K562 (cell line): ENCODE data around the gene LYRM1. TPM values are rescaled to one million over a fixed set of nuclear protein-coding genes. Genes with fewer than 3 reads are reported as not detected.

Experiments
- ZNF134 ChIP-seq: fragments of 250-450 bp; sonication (Bioruptor Pico); conservative IDR thresholded peaks from 2 replicates; pipeline ENCODE4 v1.4.0; 2020
- polyA plus RNA-seq, 8 experiments: library from polyadenylated mRNA; depleted of rRNA in 4 of 8; stranded (reverse) in 5 of 8; unstranded in 3 of 8; fragments of >200 nt; fragmentation: Nextera tagmentation in 2 of 8; fragmentation: Illumina TruSeq in 1 of 8; extraction: Ambion mirVana in 2 of 8; extraction: Trizol in 1 of 8; gene quantifications; 2 replicates each; pipeline versions ENCODE4 v1.2.1 to v1.2.3, GENCODE V29; 2011 to 2014; ENCODE audit warnings: inconsistent platforms in 1 of 8, missing spikeins in 1 of 8
- total RNA-seq, 7 experiments: library from RNA; depleted of rRNA in 6 of 7; stranded (reverse); fragments of >200 nt in 6 of 7; fragmentation: Illumina TruSeq in 2 of 7; extraction: Trizol in 2 of 7; gene quantifications; 2 replicates each; pipeline versions ENCODE4 v1.2.1 to v1.2.3, GENCODE V29; 2011 to 2021; ENCODE audit warnings: low replicate concordance in 1 of 7
- TF ChIP-seq, protein P1 (sequence below), 2 experiments: fragments of 450-650 bp; IDR thresholded peaks; 2 replicates each; pipeline ENCODE4 v1.6.1; 2016; ENCODE audit warnings: mild to moderate bottlenecking in 2 of 2, borderline replicate concordance in 1 of 2, low read depth in 1 of 2, moderate library complexity in 1 of 2
- TF ChIP-seq, protein P2 (sequence below), 3 experiments: fragments of 200-800 bp in 1 of 3; fragments of 250-450 bp in 1 of 3; fragments of 450-650 bp in 1 of 3; sonication (Bioruptor Pico) in 1 of 3; sonication (Bioruptor generic) in 1 of 3; formaldehyde crosslinking in 1 of 3; IDR thresholded peaks; 2 replicates each; pipeline versions ENCODE4 v1.6.1 to v1.8.0; 2016 to 2022; ENCODE audit warnings: mild to moderate bottlenecking in 2 of 3, missing genetic modification characterization in 2 of 3, missing compliant biosample characterization in 1 of 3, moderate library complexity in 1 of 3
- TF ChIP-seq, protein P3 (sequence below), 2 experiments: fragments of 450-650 bp; formaldehyde crosslinking in 1 of 2; IDR thresholded peaks; 2 replicates each; pipeline versions ENCODE4 v1.4.0 to v1.6.1; 2014 to 2020; ENCODE audit warnings: mild to moderate bottlenecking in 2 of 2, borderline replicate concordance in 1 of 2, low read depth in 1 of 2

Gene LYRM1
- total and polyA plus RNA-seq, 9 of the 15 experiments (the other 6 are each of a cell fraction or from before 2014, with no cell fraction given): 17.5 to 44.1 (median 32.7) TPM

DNA sequence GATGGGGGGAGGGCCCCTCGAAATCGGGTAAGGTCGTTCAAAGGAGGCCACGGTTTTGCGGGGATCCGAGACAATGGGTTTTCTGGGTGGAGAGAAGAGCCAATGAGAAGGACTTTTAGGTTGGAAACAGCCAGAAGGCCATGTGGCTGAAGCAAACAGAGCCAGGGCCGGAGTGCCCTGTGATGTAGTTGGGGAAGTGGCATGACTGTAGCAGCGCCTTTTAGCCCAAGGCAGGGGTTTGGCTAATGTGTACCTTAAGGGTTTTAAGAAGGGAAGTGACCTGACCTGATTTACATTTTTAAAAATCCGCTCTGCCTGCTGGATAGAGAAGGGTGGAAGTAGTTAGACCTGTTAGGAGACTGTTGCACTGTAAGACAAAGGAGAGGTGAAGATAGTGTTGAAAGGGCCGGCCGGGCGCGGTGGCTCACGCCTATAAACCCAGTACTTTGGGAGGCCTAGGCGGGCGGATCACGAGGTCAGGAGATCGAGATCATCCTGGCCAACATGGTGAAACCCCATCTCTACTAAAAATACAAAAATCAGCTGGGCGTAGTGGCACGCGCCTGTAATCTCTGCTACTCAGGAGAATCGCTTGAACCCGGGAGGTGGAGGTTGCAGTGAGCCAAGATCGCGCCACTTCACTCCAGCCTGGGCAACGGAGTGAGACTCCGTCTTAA, 1.0 kb downstream of the LYRM1 start (continued):
- TF ChIP-seq, protein P1, sequence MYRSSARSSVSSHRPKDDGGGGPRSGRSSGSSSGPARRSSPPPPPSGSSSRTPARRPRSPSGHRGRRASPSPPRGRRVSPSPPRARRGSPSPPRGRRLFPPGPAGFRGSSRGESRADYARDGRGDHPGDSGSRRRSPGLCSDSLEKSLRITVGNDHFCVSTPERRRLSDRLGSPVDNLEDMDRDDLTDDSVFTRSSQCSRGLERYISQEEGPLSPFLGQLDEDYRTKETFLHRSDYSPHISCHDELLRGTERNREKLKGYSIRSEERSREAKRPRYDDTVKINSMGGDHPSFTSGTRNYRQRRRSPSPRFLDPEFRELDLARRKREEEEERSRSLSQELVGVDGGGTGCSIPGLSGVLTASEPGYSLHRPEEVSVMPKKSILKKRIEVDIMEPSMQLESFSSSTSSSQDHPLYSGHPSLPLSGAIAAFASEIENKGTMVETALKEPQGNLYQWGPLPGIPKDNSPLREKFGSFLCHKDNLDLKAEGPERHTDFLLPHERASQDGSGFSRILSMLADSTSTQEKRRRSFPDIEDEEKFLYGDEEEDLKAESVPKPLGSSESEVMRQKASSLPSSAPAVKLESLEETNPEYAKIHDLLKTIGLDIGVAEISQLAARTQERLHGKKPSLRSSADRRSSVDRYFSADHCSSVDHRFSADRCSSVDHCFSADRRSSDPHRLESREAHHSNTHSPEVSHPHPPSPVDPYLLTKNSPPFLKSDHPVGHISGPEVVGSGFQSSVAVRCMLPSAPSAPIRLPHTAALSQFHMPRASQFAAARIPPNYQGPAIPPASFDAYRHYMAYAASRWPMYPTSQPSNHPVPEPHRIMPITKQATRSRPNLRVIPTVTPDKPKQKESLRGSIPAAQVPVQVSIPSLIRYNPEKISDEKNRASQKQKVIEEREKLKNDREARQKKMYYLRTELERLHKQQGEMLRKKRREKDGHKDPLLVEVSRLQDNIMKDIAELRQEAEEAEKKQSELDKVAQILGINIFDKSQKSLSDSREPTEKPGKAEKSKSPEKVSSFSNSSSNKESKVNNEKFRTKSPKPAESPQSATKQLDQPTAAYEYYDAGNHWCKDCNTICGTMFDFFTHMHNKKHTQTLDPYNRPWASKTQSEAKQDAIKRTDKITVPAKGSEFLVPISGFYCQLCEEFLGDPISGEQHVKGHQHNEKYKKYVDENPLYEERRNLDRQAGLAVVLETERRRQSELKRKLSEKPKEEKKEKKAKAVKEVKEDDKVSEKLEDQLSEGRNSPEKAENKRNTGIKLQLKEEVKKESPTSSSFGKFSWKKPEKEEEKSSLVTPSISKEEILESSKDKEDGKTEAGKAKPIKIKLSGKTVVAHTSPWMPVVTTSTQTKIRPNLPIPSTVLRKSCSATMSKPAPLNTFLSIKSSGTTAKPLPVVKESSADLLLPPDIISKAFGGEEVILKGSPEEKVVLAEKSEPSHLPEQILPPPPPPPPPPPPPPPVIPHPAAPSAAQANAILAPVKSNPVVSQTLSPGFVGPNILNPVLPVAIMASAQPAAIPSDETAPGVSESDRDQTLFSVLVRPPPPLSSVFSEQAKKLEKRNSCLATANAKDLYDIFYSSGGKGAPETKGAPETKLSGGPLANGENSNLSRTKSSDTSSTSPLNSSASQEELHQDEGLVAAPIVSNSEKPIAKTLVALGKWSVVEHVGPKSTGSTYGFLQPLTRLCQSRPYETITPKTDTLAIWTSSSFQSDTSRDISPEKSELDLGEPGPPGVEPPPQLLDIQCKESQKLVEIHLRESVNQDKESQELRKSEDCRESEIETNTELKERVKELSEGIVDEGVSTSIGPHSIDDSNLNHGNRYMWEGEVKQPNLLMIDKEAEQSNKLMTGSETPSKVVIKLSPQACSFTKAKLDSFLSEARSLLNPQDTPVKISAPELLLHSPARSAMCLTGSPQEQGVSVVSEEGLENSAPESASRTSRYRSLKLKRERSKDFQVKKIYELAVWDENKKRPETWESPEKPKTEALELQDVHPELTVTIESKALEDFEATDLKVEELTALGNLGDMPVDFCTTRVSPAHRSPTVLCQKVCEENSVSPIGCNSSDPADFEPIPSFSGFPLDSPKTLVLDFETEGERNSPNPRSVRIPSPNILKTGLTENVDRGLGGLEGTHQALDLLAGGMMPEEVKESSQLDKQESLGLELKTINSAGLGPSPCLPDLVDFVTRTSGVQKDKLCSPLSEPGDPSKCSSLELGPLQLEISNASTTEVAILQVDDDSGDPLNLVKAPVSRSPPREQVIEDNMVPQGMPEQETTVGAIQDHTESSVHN (IDR thresholded peaks at IDR 0.05; ENCODE audit: borderline replicate concordance in 1 of 2, low read depth in 1 of 2): no peak
- 0 out of 2 replicates have a peak, but pooled peaks have one; percentile 9 for TF ChIP-seq ZNF134 (CRISPR knock-in tag)
- TF ChIP-seq, protein P2, sequence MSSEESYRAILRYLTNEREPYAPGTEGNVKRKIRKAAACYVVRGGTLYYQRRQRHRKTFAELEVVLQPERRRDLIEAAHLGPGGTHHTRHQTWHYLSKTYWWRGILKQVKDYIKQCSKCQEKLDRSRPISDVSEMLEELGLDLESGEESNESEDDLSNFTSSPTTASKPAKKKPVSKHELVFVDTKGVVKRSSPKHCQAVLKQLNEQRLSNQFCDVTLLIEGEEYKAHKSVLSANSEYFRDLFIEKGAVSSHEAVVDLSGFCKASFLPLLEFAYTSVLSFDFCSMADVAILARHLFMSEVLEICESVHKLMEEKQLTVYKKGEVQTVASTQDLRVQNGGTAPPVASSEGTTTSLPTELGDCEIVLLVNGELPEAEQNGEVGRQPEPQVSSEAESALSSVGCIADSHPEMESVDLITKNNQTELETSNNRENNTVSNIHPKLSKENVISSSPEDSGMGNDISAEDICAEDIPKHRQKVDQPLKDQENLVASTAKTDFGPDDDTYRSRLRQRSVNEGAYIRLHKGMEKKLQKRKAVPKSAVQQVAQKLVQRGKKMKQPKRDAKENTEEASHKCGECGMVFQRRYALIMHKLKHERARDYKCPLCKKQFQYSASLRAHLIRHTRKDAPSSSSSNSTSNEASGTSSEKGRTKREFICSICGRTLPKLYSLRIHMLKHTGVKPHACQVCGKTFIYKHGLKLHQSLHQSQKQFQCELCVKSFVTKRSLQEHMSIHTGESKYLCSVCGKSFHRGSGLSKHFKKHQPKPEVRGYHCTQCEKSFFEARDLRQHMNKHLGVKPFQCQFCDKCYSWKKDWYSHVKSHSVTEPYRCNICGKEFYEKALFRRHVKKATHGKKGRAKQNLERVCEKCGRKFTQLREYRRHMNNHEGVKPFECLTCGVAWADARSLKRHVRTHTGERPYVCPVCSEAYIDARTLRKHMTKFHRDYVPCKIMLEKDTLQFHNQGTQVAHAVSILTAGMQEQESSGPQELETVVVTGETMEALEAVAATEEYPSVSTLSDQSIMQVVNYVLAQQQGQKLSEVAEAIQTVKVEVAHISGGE (CRISPR knock-in tag; IDR thresholded peaks at IDR 0.05): no peak
- TF ChIP-seq, protein P3, sequence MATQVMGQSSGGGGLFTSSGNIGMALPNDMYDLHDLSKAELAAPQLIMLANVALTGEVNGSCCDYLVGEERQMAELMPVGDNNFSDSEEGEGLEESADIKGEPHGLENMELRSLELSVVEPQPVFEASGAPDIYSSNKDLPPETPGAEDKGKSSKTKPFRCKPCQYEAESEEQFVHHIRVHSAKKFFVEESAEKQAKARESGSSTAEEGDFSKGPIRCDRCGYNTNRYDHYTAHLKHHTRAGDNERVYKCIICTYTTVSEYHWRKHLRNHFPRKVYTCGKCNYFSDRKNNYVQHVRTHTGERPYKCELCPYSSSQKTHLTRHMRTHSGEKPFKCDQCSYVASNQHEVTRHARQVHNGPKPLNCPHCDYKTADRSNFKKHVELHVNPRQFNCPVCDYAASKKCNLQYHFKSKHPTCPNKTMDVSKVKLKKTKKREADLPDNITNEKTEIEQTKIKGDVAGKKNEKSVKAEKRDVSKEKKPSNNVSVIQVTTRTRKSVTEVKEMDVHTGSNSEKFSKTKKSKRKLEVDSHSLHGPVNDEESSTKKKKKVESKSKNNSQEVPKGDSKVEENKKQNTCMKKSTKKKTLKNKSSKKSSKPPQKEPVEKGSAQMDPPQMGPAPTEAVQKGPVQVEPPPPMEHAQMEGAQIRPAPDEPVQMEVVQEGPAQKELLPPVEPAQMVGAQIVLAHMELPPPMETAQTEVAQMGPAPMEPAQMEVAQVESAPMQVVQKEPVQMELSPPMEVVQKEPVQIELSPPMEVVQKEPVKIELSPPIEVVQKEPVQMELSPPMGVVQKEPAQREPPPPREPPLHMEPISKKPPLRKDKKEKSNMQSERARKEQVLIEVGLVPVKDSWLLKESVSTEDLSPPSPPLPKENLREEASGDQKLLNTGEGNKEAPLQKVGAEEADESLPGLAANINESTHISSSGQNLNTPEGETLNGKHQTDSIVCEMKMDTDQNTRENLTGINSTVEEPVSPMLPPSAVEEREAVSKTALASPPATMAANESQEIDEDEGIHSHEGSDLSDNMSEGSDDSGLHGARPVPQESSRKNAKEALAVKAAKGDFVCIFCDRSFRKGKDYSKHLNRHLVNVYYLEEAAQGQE (IDR thresholded peaks at IDR 0.05; ENCODE audit: borderline replicate concordance): 0 out of 2 replicates have a peak, but pooled peaks have one; percentile 4
- TF ChIP-seq, protein P3 (CRISPR knock-in tag; IDR thresholded peaks at IDR 0.05; ENCODE audit: low read depth): no peak
